NT2/D1 (cell line): ENCODE measurements around the gene YBX1.

Experiments
- SUZ12 ChIP-seq: IDR thresholded peaks from 2 replicates; pipeline ENCODE4 v1.6.1; 2011; ENCODE audit not compliant: insufficient read length, insufficient read depth; ENCODE audit errors: extremely low read depth
- YY1 ChIP-seq: IDR thresholded peaks from 2 replicates; pipeline ENCODE4 v1.6.1; 2011; ENCODE audit not compliant: insufficient read length, insufficient read depth

DNA sequence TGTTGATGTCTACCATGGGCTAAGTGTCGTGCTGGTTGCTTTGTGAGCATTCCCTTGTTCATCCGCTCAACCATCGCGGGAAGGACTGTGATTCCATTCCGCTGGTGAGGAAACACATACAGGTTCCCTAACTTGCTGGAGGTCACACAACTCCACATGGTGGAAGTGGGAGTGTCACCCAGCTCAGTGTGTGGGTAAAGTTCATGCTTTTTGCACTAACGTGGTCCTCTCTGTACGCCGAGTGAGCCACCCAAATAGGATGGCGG lies 61.9 kb downstream of the YBX1 start:
- TF ChIP-seq YY1 (no peak), SUZ12 (no peak)
